Esophagus muscularis mucosa (tissue), 4 donors: ENCODE measurements around the gene RRP8. TPM values are rescaled to one million over a fixed set of nuclear protein-coding genes. Genes with fewer than 3 reads are reported as not detected.

Experiments used
- DNase-seq: peaks from one replicate; pipeline ENCODE4 v3.0.0-alpha.2; 2017; ENCODE audit errors: extremely low spot score
- H3K27ac ChIP-seq, 4 donors: fragments of 200-600 bp; sonication (generic); replicated peaks in 1 of 4; 1 replicate in 3 of 4; 2 replicates in 1 of 4; pipeline ENCODE4 v1.5.1; 2016 to 2019; ENCODE audit warnings: mild to moderate bottlenecking in 1 of 4
- H3K27me3 ChIP-seq, 4 donors: fragments of 200-600 bp; sonication (generic); one replicate each; pipeline versions ENCODE4 v1.5.1 to v1.6.0; 2016 to 2019
- H3K36me3 ChIP-seq, 4 donors: fragments of 200-600 bp; sonication (generic); one replicate each; pipeline ENCODE4 v1.5.1; 2016 to 2019
- H3K4me1 ChIP-seq, 4 donors: fragments of 200-600 bp; sonication (generic); one replicate each; pipeline ENCODE4 v1.5.1; 2016 to 2019
- H3K4me3 ChIP-seq, 4 donors: fragments of 200-600 bp; sonication (generic); 1 replicate in 2 of 4; 2 replicates in 2 of 4; pipeline ENCODE4 v1.5.1; 2016 to 2019; ENCODE audit warnings: mild to moderate bottlenecking in 4 of 4, moderate library complexity in 1 of 4
- H3K9me3 ChIP-seq, 4 donors: fragments of 200-600 bp; sonication (generic); 1 replicate in 3 of 4; 2 replicates in 1 of 4; pipeline ENCODE4 v1.5.1; 2016 to 2019
- EP300 ChIP-seq: sonication (generic); formaldehyde crosslinking; IDR thresholded peaks from one replicate; pipeline ENCODE4 v1.6.1; 2017; ENCODE audit warnings: antibody characterized with exemption
- POLR2A ChIP-seq: fragments of 450-650 bp; IDR thresholded peaks from one replicate; pipeline ENCODE4 v1.6.1; 2017; ENCODE audit warnings: antibody characterized with exemption, moderate library complexity, mild to moderate bottlenecking, low read depth
- POLR2AphosphoS5 ChIP-seq, 2 donors: sonication (generic); formaldehyde crosslinking; IDR thresholded peaks; one replicate each; pipeline ENCODE4 v1.6.1; 2017; ENCODE audit warnings: antibody characterized with exemption in 2 of 2
- WGBS: methylation state at CpG from one replicate; pipeline ENCODE4 v1.1.5; 2018; 5-methylcytosine and 5-hydroxymethylcytosine counted together
- intact Hi-C: fragments of 100-400 bp; cut with DNase I; formaldehyde crosslinking; loops from one replicate; pipeline ENCODE4 v1.15.1; 2023
- total RNA-seq, 4 donors: library from RNA; depleted of rRNA; stranded (reverse); fragments of >200 nt; gene quantifications; one replicate each; pipeline versions ENCODE4 v1.1.0 to v1.2.1, GENCODE V29; 2016
- TF ChIP-seq, protein P1 (sequence below), 3 experiments: fragments of 200-600 bp in 2 of 3; fragments of 450-650 bp in 1 of 3; sonication (generic) in 2 of 3; IDR thresholded peaks; one replicate each; pipeline ENCODE4 v1.5.1; 2017 to 2019; ENCODE audit warnings: antibody characterized with exemption in 3 of 3, mild to moderate bottlenecking in 2 of 3, moderate library complexity in 1 of 3

Gene RRP8
- total RNA-seq, 4 donors from 2014 or later = 12.4 to 34.0 (median 27.0) TPM

DNA sequence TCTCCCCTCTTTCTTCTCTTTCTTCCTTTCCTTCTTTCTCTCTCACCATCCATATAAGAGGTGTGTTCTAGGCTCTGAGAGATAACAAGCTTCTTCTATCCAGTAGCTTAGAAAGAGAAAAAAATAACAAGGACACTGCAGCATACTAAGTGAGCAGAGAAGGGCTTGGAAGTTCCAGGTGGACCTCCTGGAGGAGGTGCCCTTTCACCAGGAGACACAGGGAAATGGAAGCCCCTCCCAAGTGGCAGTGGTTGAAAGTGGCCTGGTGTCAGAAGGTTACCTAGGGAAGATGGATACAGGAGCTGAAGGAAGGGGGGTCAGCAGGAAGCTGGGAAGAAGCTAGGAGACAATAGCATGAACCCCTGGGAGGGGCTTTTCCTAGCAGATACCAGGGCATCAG, 46.7 kb upstream of the RRP8 start:
- H3K4me3 ChIP-seq = no peak overlapping the region
- no peaks in the 10 kb centered on the region for H3K9me3 ChIP-seq
- H3K27ac ChIP-seq = no peak overlapping the region
- TF ChIP-seq, protein P1, sequence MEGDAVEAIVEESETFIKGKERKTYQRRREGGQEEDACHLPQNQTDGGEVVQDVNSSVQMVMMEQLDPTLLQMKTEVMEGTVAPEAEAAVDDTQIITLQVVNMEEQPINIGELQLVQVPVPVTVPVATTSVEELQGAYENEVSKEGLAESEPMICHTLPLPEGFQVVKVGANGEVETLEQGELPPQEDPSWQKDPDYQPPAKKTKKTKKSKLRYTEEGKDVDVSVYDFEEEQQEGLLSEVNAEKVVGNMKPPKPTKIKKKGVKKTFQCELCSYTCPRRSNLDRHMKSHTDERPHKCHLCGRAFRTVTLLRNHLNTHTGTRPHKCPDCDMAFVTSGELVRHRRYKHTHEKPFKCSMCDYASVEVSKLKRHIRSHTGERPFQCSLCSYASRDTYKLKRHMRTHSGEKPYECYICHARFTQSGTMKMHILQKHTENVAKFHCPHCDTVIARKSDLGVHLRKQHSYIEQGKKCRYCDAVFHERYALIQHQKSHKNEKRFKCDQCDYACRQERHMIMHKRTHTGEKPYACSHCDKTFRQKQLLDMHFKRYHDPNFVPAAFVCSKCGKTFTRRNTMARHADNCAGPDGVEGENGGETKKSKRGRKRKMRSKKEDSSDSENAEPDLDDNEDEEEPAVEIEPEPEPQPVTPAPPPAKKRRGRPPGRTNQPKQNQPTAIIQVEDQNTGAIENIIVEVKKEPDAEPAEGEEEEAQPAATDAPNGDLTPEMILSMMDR (IDR thresholded peaks at IDR 0.05) = no peak
- TF ChIP-seq POLR2A = no peak
- peak; percentile 66 for DNase-seq
- H3K36me3 ChIP-seq = no peaks in the 10 kb centered on the region
- intact Hi-C loops = no loop called here
- no peaks in the 10 kb centered on the region for H3K27me3 ChIP-seq
- H3K4me1 ChIP-seq = peaks cover 36 to 67% (median 56%) of the 10 kb centered on the region in 4 donors

GRCh38 chr11:6648501-6648900, 45.1 kb upstream of the RRP8 start:
- no peak for DNase-seq
- intact Hi-C loops = no loop called here
- H3K4me3 ChIP-seq = no peak overlapping the region
- H3K4me1 ChIP-seq = peaks cover 28 to 55% (median 44%) of the 10 kb centered on the region in 4 donors
- H3K36me3 ChIP-seq = peaks cover 0 to 4% (median 0%) of the 10 kb centered on the region in 4 donors
- 72% methylated on average over 1 of the region's 1 CpG for WGBS
- TF ChIP-seq POLR2A (no peak), POLR2AphosphoS5 (IDR thresholded peaks at IDR 0.05) (no peak), EP300 (no peak)
- TF ChIP-seq, protein P1 (IDR thresholded peaks at IDR 0.05) = no peak
- H3K27me3 ChIP-seq = no peaks in the 10 kb centered on the region
- H3K27ac ChIP-seq = no peak overlapping the region
- H3K9me3 ChIP-seq = no peaks in the 10 kb centered on the region

- intact Hi-C loops = no loop called here
- Histone ChIP-seq H3K36me3 (peaks cover 0 to 4% (median 0%) of the 10 kb centered on the region in 4 donors), H3K27me3 (no peaks in the 10 kb centered on the region), H3K27ac (peak overlapping the region; percentile 68 to 78 (median 74)), H3K4me3 (no peak overlapping the region), H3K9me3 (no peaks in the 10 kb centered on the region), H3K4me1 (peaks cover 28 to 55% (median 42%) of the 10 kb centered on the region in 4 donors)
- TF ChIP-seq POLR2A = no peak
- TF ChIP-seq POLR2AphosphoS5 (IDR thresholded peaks at IDR 0.05) = no peak
- TF ChIP-seq, protein P1 (IDR thresholded peaks at IDR 0.05) = no peak
- no peak for TF ChIP-seq EP300
- 84% methylated on average over 2 of the region's 2 CpGs for WGBS
- no peak for DNase-seq
Observed at GRCh38 chr11:6647836-6648235, 44.4 kb upstream of the RRP8 start.

- H3K27me3 ChIP-seq = no peaks in the 10 kb centered on the region
- DNase-seq = no peak
- peak overlapping the region; percentile 68 to 78 (median 74) for H3K27ac ChIP-seq
- H3K9me3 ChIP-seq = no peaks in the 10 kb centered on the region
- peaks cover 28 to 55% (median 40%) of the 10 kb centered on the region in 4 donors for H3K4me1 ChIP-seq
- 34% methylated on average over 9 of the region's 9 CpGs for WGBS
- intact Hi-C loops = no loop called here
- peak overlapping the region in 1 of 4 donors; percentile 3 for H3K4me3 ChIP-seq
- TF ChIP-seq POLR2AphosphoS5 (IDR thresholded peaks at IDR 0.05) (no peak), EP300 (no peak), POLR2A (no peak)
- TF ChIP-seq, protein P1 (IDR thresholded peaks at IDR 0.05) = no peak
- peaks cover 0 to 4% (median 0%) of the 10 kb centered on the region in 4 donors for H3K36me3 ChIP-seq
Observed at GRCh38 chr11:6646918-6647679, 43.7 kb upstream of the RRP8 start.
